SK-N-MC (cell line): ENCODE data around the gene LRMDA.

ENCODE experiments used
- DNase-seq: peaks from one replicate; pipeline ENCODE4 v3.0.0-alpha.2; 2011; ENCODE audit warnings: low read depth, low spot score
- H3K27ac ChIP-seq: fragments of 200-600 bp; sonication (generic); 2 replicates; pipeline ENCODE4 v1.5.1; 2016; ENCODE audit warnings: mixed run types
- H3K36me3 ChIP-seq: fragments of 200-600 bp; sonication (generic); 2 replicates; pipeline ENCODE4 v1.6.1; 2017; ENCODE audit warnings: antibody characterized with exemption, low read length, mixed read lengths; ENCODE audit not compliant: insufficient read depth
- H3K4me3 ChIP-seq: fragments of 200-600 bp; sonication (generic); 2 replicates; pipeline ENCODE4 v1.5.1; 2016
- H3K9ac ChIP-seq: fragments of 200-600 bp; sonication (generic); 2 replicates; pipeline ENCODE4 v1.8.0; 2017; ENCODE audit warnings: mixed run types, mixed read lengths; ENCODE audit not compliant: insufficient read length
- H3K9me3 ChIP-seq: fragments of 200-600 bp; sonication (generic); 2 replicates; pipeline ENCODE4 v1.6.1; 2017; ENCODE audit warnings: low read depth, mild to moderate bottlenecking, antibody characterized with exemption, low read length, moderate library complexity, mixed read lengths
- EZH2 ChIP-seq: fragments of 200-600 bp; sonication (generic); IDR thresholded peaks from one replicate; pipeline ENCODE4 v1.6.1; 2017; ENCODE audit warnings: antibody characterized with exemption
- FOXP2 ChIP-seq: optimal IDR thresholded peaks from 2 replicates; pipeline ENCODE3; 2011; ENCODE audit warnings: mild to moderate bottlenecking, moderate library complexity; ENCODE audit not compliant: insufficient read depth; ENCODE audit errors: extremely low read length, control extremely low read depth
- POLR2AphosphoS5 ChIP-seq: IDR thresholded peaks from 2 replicates; pipeline ENCODE4 v1.6.1; 2012; ENCODE audit warnings: mild to moderate bottlenecking, low read depth, low read length, borderline replicate concordance

LRMDA gene

GRCh38 chr10:75448166-75448565 lies 16.7 kb downstream of the LRMDA start:
- no peak for DNase-seq
- Histone ChIP-seq H3K27ac (no peak overlapping the region), H3K4me3 (no peak overlapping the region), H3K9ac (no peak overlapping the region), H3K36me3 (no peaks in the 10 kb centered on the region), H3K9me3 (no peaks in the 10 kb centered on the region)
- TF ChIP-seq EZH2 (no peak), FOXP2 (no peak), POLR2AphosphoS5 (no peak)

- H3K9me3 ChIP-seq: no peaks in the 10 kb centered on the region
- no peak overlapping the region for H3K9ac ChIP-seq
- no peak for DNase-seq
- no peak overlapping the region for H3K4me3 ChIP-seq
- H3K27ac ChIP-seq: no peak overlapping the region
- no peaks in the 10 kb centered on the region for H3K36me3 ChIP-seq
- no peak for TF ChIP-seq POLR2AphosphoS5
- TF ChIP-seq FOXP2: no peak
- TF ChIP-seq EZH2: no peak
These were observed 18.1 kb downstream of the LRMDA start for GRCh38 chr10:75449382-75450074.

- Histone ChIP-seq H3K36me3 (no peaks in the 10 kb centered on the region), H3K4me3 (no peak overlapping the region), H3K27ac (no peak overlapping the region), H3K9me3 (no peaks in the 10 kb centered on the region), H3K9ac (no peak overlapping the region)
- no peak for TF ChIP-seq FOXP2
- TF ChIP-seq POLR2AphosphoS5: no peak
- TF ChIP-seq EZH2: no peak
- no peak for DNase-seq
These were observed 18.6 kb downstream of the LRMDA start for GRCh38 chr10:75450075-75450445.

GRCh38 chr10:75450644-75451640 lies 19.5 kb downstream of the LRMDA start:
- H3K36me3 ChIP-seq: no peaks in the 10 kb centered on the region
- DNase-seq: no peak
- H3K4me3 ChIP-seq: no peak overlapping the region
- no peaks in the 10 kb centered on the region for H3K9me3 ChIP-seq
- no peak overlapping the region for H3K9ac ChIP-seq
- TF ChIP-seq FOXP2: no peak
- no peak for TF ChIP-seq POLR2AphosphoS5
- TF ChIP-seq EZH2: no peak
- no peak overlapping the region for H3K27ac ChIP-seq

- DNase-seq: no peak
- no peak overlapping the region for H3K4me3 ChIP-seq
- no peaks in the 10 kb centered on the region for H3K9me3 ChIP-seq
- H3K27ac ChIP-seq: no peak overlapping the region
- no peaks in the 10 kb centered on the region for H3K36me3 ChIP-seq
- TF ChIP-seq FOXP2: no peak
- no peak for TF ChIP-seq EZH2
- no peak for TF ChIP-seq POLR2AphosphoS5
- no peak overlapping the region for H3K9ac ChIP-seq
These were observed 20.4 kb downstream of the LRMDA start for GRCh38 chr10:75451831-75452230.

GRCh38 chr10:75452997-75453396 lies 21.6 kb downstream of the LRMDA start:
- no peak for DNase-seq

GRCh38 chr10:75456122-75456521 lies 24.7 kb downstream of the LRMDA start:
- Histone ChIP-seq H3K9me3 (no peaks in the 10 kb centered on the region), H3K4me3 (no peak overlapping the region), H3K27ac (no peak overlapping the region), H3K36me3 (no peaks in the 10 kb centered on the region), H3K9ac (no peak overlapping the region)
- TF ChIP-seq FOXP2 (no peak), POLR2AphosphoS5 (no peak), EZH2 (no peak)
- DNase-seq: no peak

More at GRCh38 chr10:75452997-75453396, 21.6 kb downstream of the LRMDA start:
- TF ChIP-seq EZH2: no peak
- no peak for TF ChIP-seq FOXP2
- no peak for TF ChIP-seq POLR2AphosphoS5
- Histone ChIP-seq H3K27ac (no peak overlapping the region), H3K9me3 (no peaks in the 10 kb centered on the region), H3K36me3 (no peaks in the 10 kb centered on the region), H3K9ac (no peak overlapping the region), H3K4me3 (no peak overlapping the region)

- H3K9ac ChIP-seq: no peak overlapping the region
- H3K27ac ChIP-seq: no peak overlapping the region
- no peak for DNase-seq
- TF ChIP-seq POLR2AphosphoS5 (no peak), FOXP2 (no peak), EZH2 (no peak)
- H3K4me3 ChIP-seq: no peak overlapping the region
- no peaks in the 10 kb centered on the region for H3K9me3 ChIP-seq
- H3K36me3 ChIP-seq: no peaks in the 10 kb centered on the region
These were observed 28.6 kb downstream of the LRMDA start for GRCh38 chr10:75460059-75460458.
